Karpas-422 (cell line): ENCODE measurements around the gene GTPBP1. TPM values are rescaled to one million over a fixed set of nuclear protein-coding genes. Genes with fewer than 3 reads are reported as not detected.

Experiments used
- DNase-seq: peaks from one replicate; pipeline ENCODE4 v3.0.0-alpha.2; 2015
- H2AFZ ChIP-seq: fragments of 200-600 bp; sonication (generic); 2 replicates; pipeline ENCODE4 v1.6.1; 2014; ENCODE audit warnings: antibody characterized with exemption, low read length, mixed read lengths
- H3K27ac ChIP-seq: fragments of 200-600 bp; sonication (generic); 2 replicates; pipeline ENCODE4 v1.5.1; 2014; ENCODE audit warnings: mild to moderate bottlenecking, low read length, moderate library complexity
- H3K27me3 ChIP-seq: fragments of 200-600 bp; sonication (generic); 2 replicates; pipeline ENCODE4 v1.6.1; 2014; ENCODE audit warnings: low read length, mixed read lengths
- H3K36me3 ChIP-seq: fragments of 200-600 bp; sonication (generic); 2 replicates; pipeline ENCODE4 v1.6.1; 2014; ENCODE audit warnings: low read length, mixed read lengths; ENCODE audit not compliant: insufficient read depth
- H3K4me1 ChIP-seq: fragments of 200-600 bp; sonication (generic); 2 replicates; pipeline ENCODE4 v1.6.1; 2014; ENCODE audit warnings: mild to moderate bottlenecking, low read length, mixed read lengths
- H3K4me2 ChIP-seq: fragments of 200-600 bp; sonication (generic); 2 replicates; pipeline ENCODE4 v1.6.1; 2014; ENCODE audit warnings: low read length, low read depth, mild to moderate bottlenecking; ENCODE audit not compliant: poor library complexity, severe bottlenecking
- H3K4me3 ChIP-seq: fragments of 200-600 bp; sonication (generic); 2 replicates; pipeline ENCODE4 v1.5.1; 2014; ENCODE audit warnings: mild to moderate bottlenecking, antibody characterized with exemption, low read length, mixed read lengths
- H3K79me2 ChIP-seq: fragments of 200-600 bp; sonication (generic); 2 replicates; pipeline ENCODE4 v1.6.1; 2014; ENCODE audit warnings: mild to moderate bottlenecking, low read length, mixed read lengths
- H3K9ac ChIP-seq: fragments of 200-600 bp; sonication (generic); 2 replicates; pipeline ENCODE4 v1.6.0; 2014; ENCODE audit warnings: low read length
- H3K9me2 ChIP-seq: fragments of 200-600 bp; sonication (generic), shearing (Covaris generic); replicated peaks from 2 replicates; pipeline ENCODE4 v1.6.0; 2014; ENCODE audit warnings: mild to moderate bottlenecking, low read length, moderate library complexity; ENCODE audit not compliant: insufficient read depth
- H3K9me3 ChIP-seq: fragments of 300-700, 200-600 bp; sonication (generic); 2 replicates; pipeline ENCODE4 v1.6.1; 2014; ENCODE audit warnings: low read length, mixed read lengths
- H4K20me1 ChIP-seq: fragments of 200-600 bp; sonication (generic); 2 replicates; pipeline ENCODE4 v1.6.1; 2014; ENCODE audit warnings: mild to moderate bottlenecking, antibody characterized with exemption, low read length, low read depth; ENCODE audit not compliant: insufficient read depth
- total RNA-seq: library from RNA; depleted of rRNA; stranded (reverse); fragments of >200 nt; shearing (Covaris generic); gene quantifications from 2 replicates; pipeline ENCODE4 v1.2.3, GENCODE V29; 2014; ENCODE audit warnings: low replicate concordance

The GTPBP1 gene
- total RNA-seq, 1 experiment from 2014 or later = 47.6 TPM

DNA sequence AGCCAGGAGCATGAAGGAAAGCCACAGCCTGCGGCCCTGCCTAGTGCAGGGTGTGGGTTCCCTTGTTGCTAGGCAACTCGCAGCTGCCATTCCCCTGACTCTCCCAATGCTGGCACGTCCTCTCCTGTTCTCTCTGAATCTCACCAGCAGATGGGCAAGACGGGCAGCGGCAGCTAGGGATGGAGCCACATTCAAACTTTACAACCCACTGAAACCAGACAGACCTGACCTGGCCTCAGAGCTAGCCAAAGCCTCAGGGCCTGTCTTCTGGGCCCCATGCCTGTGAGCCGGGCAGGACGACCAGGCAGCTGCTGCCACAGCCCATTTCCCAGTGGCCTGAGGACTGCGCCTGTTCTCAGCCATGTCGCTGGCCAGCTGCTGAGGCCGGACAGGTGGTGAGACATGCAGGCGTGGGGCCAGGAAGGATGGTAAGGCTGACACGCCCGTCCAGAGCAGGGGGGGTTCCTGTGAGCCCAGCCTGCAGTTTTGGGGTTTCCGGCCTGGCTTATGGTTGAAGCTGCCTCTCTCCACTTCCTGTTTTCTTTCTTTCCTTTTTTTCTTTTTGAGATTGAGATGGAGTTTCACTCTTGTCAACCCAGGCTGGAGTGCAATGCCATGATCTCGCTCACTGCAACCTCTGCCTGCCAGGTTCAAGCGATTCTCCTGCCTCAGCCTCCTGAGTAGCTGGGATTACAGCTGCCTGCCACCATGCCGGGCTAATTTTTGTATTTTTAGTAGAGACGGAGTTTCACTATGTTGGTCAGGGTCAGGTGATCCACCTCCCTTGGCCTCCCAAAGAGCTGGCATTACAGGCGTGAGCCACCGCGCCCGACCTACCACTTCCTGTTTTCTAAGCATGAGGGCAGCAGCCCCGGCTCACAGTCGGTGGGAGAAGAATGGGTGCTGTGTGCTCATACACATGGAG lies 45.9 kb downstream of the GTPBP1 start:
- Histone ChIP-seq H3K4me2 (no peak overlapping the region), H3K27me3 (no peaks in the 10 kb centered on the region), H3K9me3 (no peaks in the 10 kb centered on the region), H3K9me2 (no peaks in the 10 kb centered on the region), H2AFZ (0 out of 2 replicates have a peak overlapping the region, but pooled peaks have one; percentile 21), H3K27ac (peak overlapping the region; percentile 26; the same call in 1 of the 2 replicates), H3K4me3 (no peak overlapping the region), H4K20me1 (no peaks in the 10 kb centered on the region), H3K36me3 (no peaks in the 10 kb centered on the region), H3K9ac (no peak overlapping the region), H3K79me2 (peaks cover 16% of the 10 kb centered on the region), H3K4me1 (peaks cover 32% of the 10 kb centered on the region)
- DNase-seq = peak; percentile 67

DNA sequence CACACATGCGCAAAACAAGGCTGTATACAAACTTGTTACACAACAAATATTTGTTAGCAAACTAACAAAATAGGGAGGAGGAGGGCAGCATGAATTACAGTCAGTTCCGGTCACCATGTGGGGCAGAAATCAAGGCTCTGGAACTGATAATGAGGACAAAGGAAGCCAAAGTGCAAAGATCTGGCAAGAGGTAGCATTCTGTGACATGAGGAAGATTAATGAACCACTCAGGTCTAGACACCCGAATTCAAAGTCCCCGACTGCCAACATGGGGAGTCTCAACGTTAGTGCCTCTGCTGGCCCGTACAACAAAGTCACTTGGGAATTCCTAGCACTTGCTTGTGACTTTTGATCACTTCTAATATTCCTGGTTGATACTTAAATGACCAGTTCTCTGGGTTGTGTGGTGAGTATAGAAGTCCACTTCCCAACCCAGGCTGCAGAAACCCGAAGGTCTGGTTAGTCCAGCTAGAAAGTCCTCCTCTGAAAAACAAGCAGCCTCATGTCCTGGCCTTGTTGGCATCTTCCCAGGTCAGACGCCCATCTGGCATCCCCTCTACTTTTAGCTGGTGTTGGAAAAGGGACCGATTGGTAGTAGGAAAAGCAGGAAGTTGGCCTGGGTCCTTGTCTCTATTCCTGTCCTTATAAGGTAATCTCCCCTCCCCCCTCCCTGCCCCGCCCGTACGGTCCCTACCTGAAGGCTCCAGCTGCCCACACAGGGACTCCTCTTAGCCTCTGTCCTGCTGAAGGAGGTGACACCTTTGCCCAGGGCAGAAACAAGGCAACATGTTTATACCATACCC lies 48.4 kb downstream of the GTPBP1 start:
- Histone ChIP-seq H3K4me3 (peak overlapping the region; percentile 88), H3K9me3 (no peaks in the 10 kb centered on the region), H4K20me1 (no peaks in the 10 kb centered on the region), H2AFZ (peak overlapping the region; percentile 77), H3K9ac (peak overlapping the region; percentile 80), H3K4me2 (peak overlapping the region; percentile 79), H3K79me2 (peaks cover 16% of the 10 kb centered on the region), H3K36me3 (no peaks in the 10 kb centered on the region), H3K9me2 (no peaks in the 10 kb centered on the region), H3K27ac (peak overlapping the region; percentile 67), H3K27me3 (no peaks in the 10 kb centered on the region), H3K4me1 (peaks cover 36% of the 10 kb centered on the region)
- DNase-seq = peak; percentile 56

DNA sequence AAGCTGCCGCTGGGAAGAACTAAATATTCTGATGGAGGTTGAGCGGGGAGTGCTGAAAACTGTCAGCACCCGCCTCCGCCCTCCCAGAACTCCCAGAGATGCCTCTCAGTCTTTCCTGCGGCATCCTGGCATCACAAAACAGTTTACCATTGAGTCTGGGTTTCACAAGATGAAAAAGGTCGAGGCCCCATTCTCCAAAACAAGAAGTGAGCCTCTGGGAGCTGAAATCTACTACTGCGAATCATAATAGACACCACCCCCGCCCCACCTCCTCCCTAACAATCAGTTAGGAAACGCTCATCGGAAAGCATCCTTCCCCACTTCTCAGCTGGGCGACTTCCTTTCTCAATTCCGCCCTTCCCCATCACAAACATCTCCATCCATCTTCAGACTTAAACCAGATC lies 49.0 kb downstream of the GTPBP1 start:
- no peaks in the 10 kb centered on the region for H3K36me3 ChIP-seq
- H3K9me2 ChIP-seq = no peaks in the 10 kb centered on the region
- H3K4me1 ChIP-seq = peaks cover 36% of the 10 kb centered on the region
- peak overlapping the region; percentile 79 for H3K4me2 ChIP-seq
- peak overlapping the region; percentile 67 for H3K27ac ChIP-seq
- H3K79me2 ChIP-seq = peaks cover 16% of the 10 kb centered on the region
- H3K9ac ChIP-seq = peak overlapping the region; percentile 80
- no peaks in the 10 kb centered on the region for H3K27me3 ChIP-seq
- no peaks in the 10 kb centered on the region for H3K9me3 ChIP-seq
- peak; percentile 65 for DNase-seq
- H3K4me3 ChIP-seq = peak overlapping the region; percentile 88
- no peaks in the 10 kb centered on the region for H4K20me1 ChIP-seq
- peak overlapping the region; percentile 23; the same call in 1 of the 2 replicates for H2AFZ ChIP-seq

GRCh38 chr22:38755155-38755910 lies 49.6 kb downstream of the GTPBP1 start:
- DNase-seq = peak; percentile 61
- Histone ChIP-seq H3K4me3 (peak overlapping the region; percentile 88), H3K9ac (peak overlapping the region; percentile 80), H2AFZ (peak overlapping the region; percentile 23; the same call in 1 of the 2 replicates), H3K9me3 (no peaks in the 10 kb centered on the region), H3K9me2 (no peaks in the 10 kb centered on the region), H3K4me2 (peak overlapping the region; percentile 79), H4K20me1 (no peaks in the 10 kb centered on the region), H3K27ac (peak overlapping the region; percentile 67), H3K79me2 (peaks cover 16% of the 10 kb centered on the region), H3K4me1 (peaks cover 36% of the 10 kb centered on the region), H3K36me3 (no peaks in the 10 kb centered on the region), H3K27me3 (no peaks in the 10 kb centered on the region)

- peak within 1 kb of the TSS; percentile 67 for H3K27ac ChIP-seq
- peak; percentile 93 for DNase-seq
- peak within 1 kb of the TSS; percentile 88 for H3K4me3 ChIP-seq
- H3K36me3 ChIP-seq = no peaks in the 10 kb centered on the region
- peak within 1 kb of the TSS; percentile 95; the same call in 1 of the 2 replicates for H2AFZ ChIP-seq
- peaks cover 16% of the 10 kb centered on the region for H3K79me2 ChIP-seq
- no peaks in the 10 kb centered on the region for H3K9me3 ChIP-seq
- H4K20me1 ChIP-seq = no peaks in the 10 kb centered on the region
- H3K27me3 ChIP-seq = no peaks in the 10 kb centered on the region
- H3K4me1 ChIP-seq = peaks cover 38% of the 10 kb centered on the region
- peak within 1 kb of the TSS; percentile 96 for H3K4me2 ChIP-seq
- peak within 1 kb of the TSS; percentile 80 for H3K9ac ChIP-seq
- H3K9me2 ChIP-seq = no peaks in the 10 kb centered on the region
These were observed 50.3 kb downstream of the GTPBP1 start, which contains the start of gene SUN2 for GRCh38 chr22:38755911-38756532. Gene SUN2, minus strand, starts transcription at chr22:38755998. Its CDS starts 3,370 bp downstream, at chr22:38752628.

GRCh38 chr22:38756711-38757463 lies 51.1 kb downstream of the GTPBP1 start:
- Histone ChIP-seq H3K9me3 (no peaks in the 10 kb centered on the region), H3K27ac (no peak overlapping the region), H3K9ac (peak overlapping the region; percentile 80), H3K9me2 (no peaks in the 10 kb centered on the region), H3K79me2 (peaks cover 16% of the 10 kb centered on the region), H4K20me1 (no peaks in the 10 kb centered on the region), H2AFZ (no peak overlapping the region), H3K36me3 (no peaks in the 10 kb centered on the region), H3K4me1 (peaks cover 33% of the 10 kb centered on the region), H3K4me2 (peak overlapping the region; percentile 96), H3K4me3 (peak overlapping the region; percentile 88), H3K27me3 (no peaks in the 10 kb centered on the region)
- DNase-seq = no peak

- no peaks in the 10 kb centered on the region for H3K9me2 ChIP-seq
- no peak overlapping the region for H2AFZ ChIP-seq
- no peaks in the 10 kb centered on the region for H3K27me3 ChIP-seq
- H3K79me2 ChIP-seq = peaks cover 16% of the 10 kb centered on the region
- H3K4me3 ChIP-seq = no peak overlapping the region
- no peak overlapping the region for H3K27ac ChIP-seq
- H3K36me3 ChIP-seq = no peaks in the 10 kb centered on the region
- H3K9ac ChIP-seq = no peak overlapping the region
- no peak for DNase-seq
- no peak overlapping the region for H3K4me2 ChIP-seq
- H3K4me1 ChIP-seq = peaks cover 28% of the 10 kb centered on the region
- no peaks in the 10 kb centered on the region for H3K9me3 ChIP-seq
- H4K20me1 ChIP-seq = no peaks in the 10 kb centered on the region
These were observed 51.7 kb downstream of the GTPBP1 start for GRCh38 chr22:38757464-38757757.
